HG02623 (cell line): ENCODE data around the gene ANKS6.
"Not testable (repeated sequence)": the region's sequence is repeated elsewhere in the genome, so short reads cannot be mapped to it uniquely, and the experiment has no call there.

Source experiments
- ATAC-seq: cut with Tn5 transposase; IDR thresholded peaks from one replicate; pipeline ENCODE4 v1.9.1; 2021; ENCODE audit warnings: moderate library complexity; ENCODE audit not compliant: unreplicated experiment

ANKS6 gene

DNA sequence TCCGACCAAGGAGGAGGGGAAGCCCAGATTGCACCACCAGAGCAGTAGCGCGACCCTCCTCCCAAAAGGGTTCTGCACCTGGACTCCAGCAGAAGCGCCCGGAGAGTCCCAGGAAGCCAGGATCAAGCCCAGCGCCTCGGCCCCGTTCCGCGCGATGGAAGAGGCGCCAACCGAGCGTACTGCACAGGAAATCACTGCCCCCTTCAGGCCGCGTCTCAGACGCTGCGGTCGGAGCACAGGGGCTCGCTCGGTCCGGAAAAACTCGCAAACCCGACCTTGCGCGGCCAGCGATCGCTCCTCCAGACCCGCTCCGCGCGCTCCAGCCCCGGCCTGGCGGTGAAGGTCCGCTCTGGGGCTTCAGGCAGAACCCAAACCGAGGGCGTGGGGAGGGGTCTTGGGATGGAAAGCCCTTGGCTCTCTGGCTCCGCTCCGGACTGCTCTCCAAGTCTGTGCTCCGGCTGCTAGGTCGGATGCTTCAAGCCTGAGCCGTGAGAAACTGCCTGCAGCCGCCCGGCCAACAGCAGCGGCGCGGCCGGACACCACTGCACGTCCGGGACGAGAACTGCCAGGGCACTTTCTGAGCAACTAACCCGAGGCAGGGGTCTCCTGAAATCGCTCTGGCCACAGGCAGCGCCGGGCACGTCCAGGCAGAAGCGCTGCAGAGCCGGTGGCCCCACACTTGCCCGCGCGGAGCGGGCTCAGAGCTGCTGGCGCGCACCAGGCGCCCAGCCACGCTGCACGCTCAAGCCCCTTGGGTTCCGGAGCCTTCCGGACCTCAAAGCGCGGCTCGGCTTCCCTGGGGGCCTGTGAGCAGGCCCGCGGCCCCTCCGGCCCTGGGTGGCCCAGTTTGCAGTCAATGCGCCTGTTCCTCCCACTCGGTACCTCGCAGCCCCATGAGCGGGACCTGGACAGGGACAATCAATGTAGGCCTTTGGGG lies 88.9 kb downstream of the ANKS6 start:
- no peak for ATAC-seq

GRCh38 chr9:98706651-98707165 lies 89.6 kb downstream of the ANKS6 start:
- no peak for ATAC-seq

- no peak for ATAC-seq
Observed at GRCh38 chr9:98702835-98703380, 93.4 kb downstream of the ANKS6 start.

DNA sequence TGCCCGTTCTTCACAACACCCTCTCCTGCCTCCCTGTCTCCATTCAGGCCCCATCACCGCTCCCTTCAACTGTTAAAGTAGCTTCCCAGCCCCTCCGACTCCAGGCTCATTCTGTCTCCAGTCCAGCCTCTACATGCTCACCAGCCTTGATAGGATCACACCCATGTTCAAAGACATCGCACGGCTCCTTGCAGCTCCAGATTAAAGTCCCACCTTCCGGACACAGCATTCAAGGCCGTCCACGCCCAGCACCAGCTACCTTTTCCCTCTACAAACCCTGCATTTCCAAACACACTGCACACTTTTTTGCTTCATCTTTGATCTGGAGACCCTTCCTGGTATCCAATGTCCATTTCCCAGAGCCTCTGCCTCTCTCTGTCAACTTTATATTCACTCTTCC lies 94.0 kb downstream of the ANKS6 start:
- ATAC-seq: no peak

- no peak for ATAC-seq
Observed at GRCh38 chr9:98701576-98701975, 94.8 kb downstream of the ANKS6 start.

- ATAC-seq: no peak
Observed at GRCh38 chr9:98700801-98701200, 95.6 kb downstream of the ANKS6 start.

DNA sequence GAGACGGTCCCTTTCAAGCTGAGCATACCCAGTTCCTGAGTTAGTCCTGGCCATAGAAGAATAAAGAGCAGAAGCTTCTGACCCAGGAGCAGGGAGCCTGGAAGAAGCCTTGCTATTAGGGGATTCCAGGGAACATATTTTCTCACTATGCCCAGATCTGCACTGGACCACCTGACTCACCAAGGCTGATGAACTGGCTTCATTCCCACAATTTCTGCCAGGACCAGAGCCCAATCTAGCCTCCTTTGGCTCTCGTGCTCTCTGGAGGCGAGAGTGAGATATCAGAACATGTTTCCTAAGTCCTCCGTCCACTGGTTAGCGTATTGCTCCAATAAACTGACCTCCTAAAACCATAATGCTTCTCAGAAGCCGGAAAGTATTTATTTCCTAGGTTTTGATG lies 97.5 kb downstream of the ANKS6 start:
- ATAC-seq: no peak

DNA sequence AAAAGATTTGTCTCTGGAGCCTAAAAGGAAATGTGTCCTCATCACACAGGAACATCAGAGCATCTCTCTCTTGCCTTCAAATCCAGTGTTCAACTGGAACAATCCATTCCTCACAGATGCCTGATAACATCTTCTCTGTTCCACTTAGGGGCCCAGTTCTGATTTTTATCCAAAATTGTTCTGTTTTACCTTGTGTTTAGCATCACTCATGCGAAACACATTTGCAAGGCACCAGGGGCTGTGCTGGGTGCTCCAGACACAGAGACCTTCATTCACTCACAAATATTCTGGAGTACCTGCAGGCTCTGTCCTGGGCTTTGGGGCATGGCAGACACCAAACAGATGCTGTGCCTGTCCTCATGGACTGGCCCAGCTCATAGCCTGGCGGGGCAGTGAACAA lies 101.4 kb downstream of the ANKS6 start:
- ATAC-seq: no peak

DNA sequence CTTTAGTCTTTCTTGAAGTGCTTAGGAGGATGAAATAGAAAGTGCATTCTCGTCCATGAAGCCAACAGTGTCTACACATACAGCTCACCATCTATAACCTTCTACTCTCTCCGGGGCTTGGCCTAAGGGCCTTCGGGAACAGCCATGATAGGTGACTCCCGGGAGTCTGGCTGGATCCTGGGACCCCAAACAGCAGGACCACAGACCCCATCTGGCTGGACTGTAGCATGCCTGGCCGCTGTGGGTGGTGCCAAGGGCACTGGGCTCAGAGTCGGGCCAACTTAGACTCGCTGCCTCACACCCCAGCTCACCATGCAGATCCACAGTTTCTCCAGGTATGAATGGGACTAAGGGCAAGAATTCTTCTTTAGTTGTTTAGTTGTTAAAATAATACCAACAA lies 104.0 kb downstream of the ANKS6 start:
- ATAC-seq: no peak

GRCh38 chr9:98691890-98692289 lies 104.5 kb downstream of the ANKS6 start:
- ATAC-seq: no peak

GRCh38 chr9:98690686-98691085 lies 105.7 kb downstream of the ANKS6 start:
- ATAC-seq: no peak

DNA sequence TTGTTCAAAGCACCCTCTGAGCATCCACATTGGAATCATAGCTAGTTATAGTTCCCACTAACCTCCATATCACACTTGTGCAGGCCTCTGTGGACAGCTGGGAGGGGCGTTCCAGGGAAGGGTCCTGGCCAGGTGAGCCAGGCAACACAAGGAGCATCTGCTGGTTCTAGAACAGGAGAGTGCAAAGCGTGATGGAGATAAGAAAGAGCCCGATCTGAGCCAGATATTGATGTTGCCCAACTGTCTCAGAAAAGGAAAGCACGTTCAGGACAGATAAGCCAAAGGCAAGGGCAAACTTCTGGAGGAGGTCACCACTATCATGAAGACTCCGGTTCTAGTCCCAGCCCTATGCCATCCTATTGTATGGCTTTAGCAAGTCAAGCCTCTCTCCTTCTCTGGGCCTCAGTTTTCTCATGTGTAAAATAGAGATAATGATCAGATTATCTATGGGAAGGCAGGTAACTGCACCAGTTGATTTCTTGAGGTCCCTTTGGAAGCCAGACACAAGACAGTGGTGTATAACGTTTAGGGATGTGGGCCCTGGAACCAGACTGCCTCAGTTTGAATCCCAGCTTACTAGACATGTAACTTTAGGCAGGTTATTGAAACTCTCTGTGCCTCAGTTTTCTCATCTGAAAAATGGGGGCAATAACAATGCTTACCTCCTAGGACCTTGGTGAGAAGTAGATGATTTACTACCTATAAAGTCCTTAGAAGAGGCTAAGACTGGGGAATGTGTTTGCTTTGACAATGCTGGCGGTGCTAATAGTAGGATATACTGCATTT lies 107.5 kb downstream of the ANKS6 start:
- ATAC-seq: no peak

- ATAC-seq: no peak
Observed at GRCh38 chr9:98687911-98688310, 108.4 kb downstream of the ANKS6 start.

- ATAC-seq: no peak
Observed at GRCh38 chr9:98686961-98687855, 109.1 kb downstream of the ANKS6 start.

DNA sequence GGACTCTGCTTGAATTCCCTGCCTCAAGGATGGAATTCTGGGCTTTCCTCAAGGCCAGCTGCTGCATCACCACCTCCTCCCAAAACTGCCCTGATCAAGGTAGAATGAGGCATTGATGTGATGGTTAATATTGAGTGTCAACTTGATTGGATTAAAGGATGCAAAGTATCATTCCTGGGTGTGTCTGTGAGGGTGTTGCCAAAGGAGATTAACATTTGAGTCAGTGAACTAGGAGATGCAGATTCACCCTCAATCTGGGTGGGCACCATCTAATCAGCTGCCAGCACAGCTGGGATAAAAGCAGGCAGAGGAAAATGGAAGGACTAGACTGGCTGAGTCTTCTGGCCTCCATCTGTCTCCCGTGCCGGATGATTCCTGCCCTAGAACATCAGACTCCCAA lies 111.5 kb downstream of the ANKS6 start:
- not testable (repeated sequence) for ATAC-seq
